Vagina (tissue), 2 donors: ENCODE measurements around the gene TYSND1.

ENCODE experiments used
- POLR2AphosphoS5 ChIP-seq, 2 donors: sonication (generic); formaldehyde crosslinking; IDR thresholded peaks; one replicate each; pipeline ENCODE4 v1.9.0; 2017; ENCODE audit warnings: antibody characterized with exemption in 2 of 2, mild to moderate bottlenecking in 2 of 2, low read depth in 1 of 2; ENCODE audit not compliant: insufficient read depth in 1 of 2
- TF ChIP-seq, protein P1 (sequence below), 3 experiments: fragments of 450-650 bp in 2 of 3; fragments of 200-600 bp in 1 of 3; sonication (generic) in 1 of 3; IDR thresholded peaks; one replicate each; pipeline ENCODE4 v1.5.1; 2017 to 2019; ENCODE audit warnings: antibody characterized with exemption in 3 of 3, mild to moderate bottlenecking in 2 of 3, moderate library complexity in 2 of 3

DNA sequence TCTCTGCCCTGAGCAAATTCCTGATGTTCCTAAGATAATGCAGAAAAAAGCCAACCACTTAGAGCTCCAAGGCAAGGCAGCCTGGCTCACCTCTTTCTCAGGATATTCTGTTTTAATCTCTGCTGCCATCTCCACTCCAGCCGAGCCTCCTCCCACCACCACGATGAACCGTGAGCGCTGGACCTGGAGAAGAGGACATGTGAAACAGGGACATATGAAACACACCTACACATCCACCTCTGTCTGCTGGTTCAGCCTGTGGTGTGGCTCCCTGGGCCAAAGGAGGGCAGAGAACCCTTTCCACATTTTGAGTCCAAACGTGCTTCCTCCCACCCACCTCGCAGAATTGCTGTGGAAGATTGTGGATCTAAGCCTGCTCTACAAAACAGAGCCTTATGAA, 26.1 kb downstream of the TYSND1 start:
- TF ChIP-seq POLR2AphosphoS5 (IDR thresholded peaks at IDR 0.05; ENCODE audit: insufficient read depth in 1 of 2, low read depth in 1 of 2): no peak
- TF ChIP-seq, protein P1, sequence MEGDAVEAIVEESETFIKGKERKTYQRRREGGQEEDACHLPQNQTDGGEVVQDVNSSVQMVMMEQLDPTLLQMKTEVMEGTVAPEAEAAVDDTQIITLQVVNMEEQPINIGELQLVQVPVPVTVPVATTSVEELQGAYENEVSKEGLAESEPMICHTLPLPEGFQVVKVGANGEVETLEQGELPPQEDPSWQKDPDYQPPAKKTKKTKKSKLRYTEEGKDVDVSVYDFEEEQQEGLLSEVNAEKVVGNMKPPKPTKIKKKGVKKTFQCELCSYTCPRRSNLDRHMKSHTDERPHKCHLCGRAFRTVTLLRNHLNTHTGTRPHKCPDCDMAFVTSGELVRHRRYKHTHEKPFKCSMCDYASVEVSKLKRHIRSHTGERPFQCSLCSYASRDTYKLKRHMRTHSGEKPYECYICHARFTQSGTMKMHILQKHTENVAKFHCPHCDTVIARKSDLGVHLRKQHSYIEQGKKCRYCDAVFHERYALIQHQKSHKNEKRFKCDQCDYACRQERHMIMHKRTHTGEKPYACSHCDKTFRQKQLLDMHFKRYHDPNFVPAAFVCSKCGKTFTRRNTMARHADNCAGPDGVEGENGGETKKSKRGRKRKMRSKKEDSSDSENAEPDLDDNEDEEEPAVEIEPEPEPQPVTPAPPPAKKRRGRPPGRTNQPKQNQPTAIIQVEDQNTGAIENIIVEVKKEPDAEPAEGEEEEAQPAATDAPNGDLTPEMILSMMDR (IDR thresholded peaks at IDR 0.05): no peak
